HEK293 (cell line): Measurements from ENCODE around the gene DNAH1.

Experiments
- EGR2 ChIP-seq: fragments of 450-650 bp; formaldehyde crosslinking; IDR thresholded peaks from 2 replicates; pipeline ENCODE4 v1.5.1; 2016; ENCODE audit warnings: low read depth, missing biosample characterization, missing genetic modification characterization
- MZF1 ChIP-seq: fragments of 450-650 bp; formaldehyde crosslinking; IDR thresholded peaks from 2 replicates; pipeline ENCODE4 v1.5.1; 2017; ENCODE audit warnings: missing biosample characterization, missing genetic modification characterization, borderline replicate concordance
- REPIN1 ChIP-seq: fragments of 450-650 bp; formaldehyde crosslinking; IDR thresholded peaks from 2 replicates; pipeline ENCODE4 v1.5.1; 2017; ENCODE audit warnings: missing biosample characterization, missing genetic modification characterization, low read depth
- TSHZ1 ChIP-seq: fragments of 450-650 bp; formaldehyde crosslinking; IDR thresholded peaks from 2 replicates; pipeline ENCODE4 v1.5.1; 2016; ENCODE audit warnings: missing biosample characterization, missing genetic modification characterization, borderline replicate concordance
- ZFP37 ChIP-seq: fragments of 450-650 bp; formaldehyde crosslinking; IDR thresholded peaks from 2 replicates; pipeline ENCODE4 v1.5.1; 2016; ENCODE audit warnings: missing biosample characterization, missing genetic modification characterization
- ZNF24 ChIP-seq: fragments of 450-650 bp; formaldehyde crosslinking; IDR thresholded peaks from 2 replicates; pipeline ENCODE4 v1.5.1; 2016; ENCODE audit warnings: missing biosample characterization, missing genetic modification characterization
- ZNF302 ChIP-seq: fragments of 450-650 bp; formaldehyde crosslinking; IDR thresholded peaks from 2 replicates; pipeline ENCODE4 v1.5.1; 2016; ENCODE audit warnings: missing biosample characterization, missing genetic modification characterization, low read depth
- TF ChIP-seq, protein P1 (sequence below): fragments of 450-650 bp; formaldehyde crosslinking; IDR thresholded peaks from 2 replicates; pipeline ENCODE4 v1.5.1; 2016; ENCODE audit warnings: missing biosample characterization, missing genetic modification characterization
- TF ChIP-seq, protein P2 (sequence below): fragments of 450-650 bp; formaldehyde crosslinking; IDR thresholded peaks from 2 replicates; pipeline ENCODE4 v1.5.1; 2016; ENCODE audit warnings: missing biosample characterization, missing genetic modification characterization

GRCh38 chr3:52403271-52403841 is 87.2 kb downstream of the DNAH1 start:
- TF ChIP-seq, protein P1, sequence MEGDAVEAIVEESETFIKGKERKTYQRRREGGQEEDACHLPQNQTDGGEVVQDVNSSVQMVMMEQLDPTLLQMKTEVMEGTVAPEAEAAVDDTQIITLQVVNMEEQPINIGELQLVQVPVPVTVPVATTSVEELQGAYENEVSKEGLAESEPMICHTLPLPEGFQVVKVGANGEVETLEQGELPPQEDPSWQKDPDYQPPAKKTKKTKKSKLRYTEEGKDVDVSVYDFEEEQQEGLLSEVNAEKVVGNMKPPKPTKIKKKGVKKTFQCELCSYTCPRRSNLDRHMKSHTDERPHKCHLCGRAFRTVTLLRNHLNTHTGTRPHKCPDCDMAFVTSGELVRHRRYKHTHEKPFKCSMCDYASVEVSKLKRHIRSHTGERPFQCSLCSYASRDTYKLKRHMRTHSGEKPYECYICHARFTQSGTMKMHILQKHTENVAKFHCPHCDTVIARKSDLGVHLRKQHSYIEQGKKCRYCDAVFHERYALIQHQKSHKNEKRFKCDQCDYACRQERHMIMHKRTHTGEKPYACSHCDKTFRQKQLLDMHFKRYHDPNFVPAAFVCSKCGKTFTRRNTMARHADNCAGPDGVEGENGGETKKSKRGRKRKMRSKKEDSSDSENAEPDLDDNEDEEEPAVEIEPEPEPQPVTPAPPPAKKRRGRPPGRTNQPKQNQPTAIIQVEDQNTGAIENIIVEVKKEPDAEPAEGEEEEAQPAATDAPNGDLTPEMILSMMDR, result no peak
- TF ChIP-seq EGR2, result no peak
- no peak for TF ChIP-seq ZNF24 (tag by site-specific recombination)
- no peak for TF ChIP-seq REPIN1 (tag by site-specific recombination)
- no peak for TF ChIP-seq TSHZ1
- TF ChIP-seq MZF1 (tag by site-specific recombination), result no peak
- TF ChIP-seq ZNF302, result no peak
- TF ChIP-seq, protein P2, sequence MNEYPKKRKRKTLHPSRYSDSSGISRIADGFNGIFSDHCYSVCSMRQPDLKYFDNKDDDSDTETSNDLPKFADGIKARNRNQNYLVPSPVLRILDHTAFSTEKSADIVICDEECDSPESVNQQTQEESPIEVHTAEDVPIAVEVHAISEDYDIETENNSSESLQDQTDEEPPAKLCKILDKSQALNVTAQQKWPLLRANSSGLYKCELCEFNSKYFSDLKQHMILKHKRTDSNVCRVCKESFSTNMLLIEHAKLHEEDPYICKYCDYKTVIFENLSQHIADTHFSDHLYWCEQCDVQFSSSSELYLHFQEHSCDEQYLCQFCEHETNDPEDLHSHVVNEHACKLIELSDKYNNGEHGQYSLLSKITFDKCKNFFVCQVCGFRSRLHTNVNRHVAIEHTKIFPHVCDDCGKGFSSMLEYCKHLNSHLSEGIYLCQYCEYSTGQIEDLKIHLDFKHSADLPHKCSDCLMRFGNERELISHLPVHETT (tag by site-specific recombination), result no peak
- TF ChIP-seq ZFP37 (tag by site-specific recombination), result no peak
